ENCODE results near the gene BRIX1. TPM values are rescaled to one million over a fixed set of nuclear protein-coding genes. Genes with fewer than 3 reads are reported as not detected.

Gene BRIX1
- total RNA-seq, 4 donors from 2014 or later = 21.9 to 33.3 (median 29.8) TPM

- Histone ChIP-seq H3K9me3 (no peaks in the 10 kb centered on the region), H3K36me3 (peaks cover 13% of the 10 kb centered on the region), H3K27ac (peak overlapping the region; percentile 94), H3K4me3 (peak overlapping the region; percentile 96), H3K27me3 (no peaks in the 10 kb centered on the region), H3K4me1 (peaks cover 38% of the 10 kb centered on the region)
- no peak for DNase-seq (ENCODE audit: low spot score in 2 of 2)
- WGBS = 3% methylated on average over 3 of the region's 3 CpGs
- TF ChIP-seq EP300 (IDR thresholded peaks at IDR 0.05) = no peak
- no peak for TF ChIP-seq CTCF (IDR thresholded peaks at IDR 0.05)
- no peak for TF ChIP-seq POLR2AphosphoS5 (IDR thresholded peaks at IDR 0.05)
- no peak for TF ChIP-seq POLR2A (IDR thresholded peaks at IDR 0.05)
Observed at GRCh38 chr5:34930462-34930844, 14.9 kb downstream of the BRIX1 start.

- DNase-seq (ENCODE audit: low spot score in 2 of 2) = no peak
- H3K9me3 ChIP-seq = no peaks in the 10 kb centered on the region
- peaks cover 38% of the 10 kb centered on the region for H3K4me1 ChIP-seq
- H3K27me3 ChIP-seq = no peaks in the 10 kb centered on the region
- no peak overlapping the region for H3K27ac ChIP-seq
- H3K36me3 ChIP-seq = peaks cover 9% of the 10 kb centered on the region
- peak overlapping the region; percentile 96 for H3K4me3 ChIP-seq
- no peak for TF ChIP-seq CTCF (IDR thresholded peaks at IDR 0.05)
- no peak for TF ChIP-seq EP300 (IDR thresholded peaks at IDR 0.05)
- TF ChIP-seq POLR2AphosphoS5 (IDR thresholded peaks at IDR 0.05) = no peak
- no peak for TF ChIP-seq POLR2A (IDR thresholded peaks at IDR 0.05)
- 66% methylated on average over 4 of the region's 4 CpGs for WGBS
Observed at GRCh38 chr5:34930870-34931269, 15.4 kb downstream of the BRIX1 start.

- H3K4me3 ChIP-seq = no peak overlapping the region
- peaks cover 20% of the 10 kb centered on the region for H3K36me3 ChIP-seq
- DNase-seq (ENCODE audit: low spot score in 2 of 2) = no peak
- 63% methylated on average over 2 of the region's 2 CpGs for WGBS
- no peaks in the 10 kb centered on the region for H3K27me3 ChIP-seq
- TF ChIP-seq EP300 (IDR thresholded peaks at IDR 0.05) = no peak
- no peak for TF ChIP-seq POLR2A (IDR thresholded peaks at IDR 0.05)
- TF ChIP-seq CTCF (IDR thresholded peaks at IDR 0.05) = no peak
- H3K27ac ChIP-seq = no peak overlapping the region
- H3K4me1 ChIP-seq = peaks cover 38% of the 10 kb centered on the region
- H3K9me3 ChIP-seq = no peaks in the 10 kb centered on the region
Observed at GRCh38 chr5:34932947-34933346, 17.4 kb downstream of the BRIX1 start.

- TF ChIP-seq EP300 (IDR thresholded peaks at IDR 0.05) = no peak
- no peak for TF ChIP-seq POLR2AphosphoS5 (IDR thresholded peaks at IDR 0.05)
- TF ChIP-seq CTCF (IDR thresholded peaks at IDR 0.05) = no peak
- TF ChIP-seq POLR2A (IDR thresholded peaks at IDR 0.05) = no peak
- H3K36me3 ChIP-seq = peaks cover 75% of the 10 kb centered on the region
- no peak overlapping the region for H3K27ac ChIP-seq
- H3K9me3 ChIP-seq = no peaks in the 10 kb centered on the region
- no peak for DNase-seq (ENCODE audit: low spot score in 2 of 2)
- no peaks in the 10 kb centered on the region for H3K27me3 ChIP-seq
- H3K4me1 ChIP-seq = no peaks in the 10 kb centered on the region
- no peak overlapping the region for H3K4me3 ChIP-seq
- WGBS = 87% methylated on average over 3 of the region's 3 CpGs
Observed at GRCh38 chr5:34941936-34942335, 26.4 kb downstream of the BRIX1 start.

GRCh38 chr5:34944044-34944443, 28.5 kb downstream of the BRIX1 start:
- H3K27me3 ChIP-seq = no peaks in the 10 kb centered on the region

More at GRCh38 chr5:34944044-34944443, 28.5 kb downstream of the BRIX1 start:
- peaks cover 54% of the 10 kb centered on the region for H3K36me3 ChIP-seq
- no peak for DNase-seq (ENCODE audit: low spot score in 2 of 2)
- H3K4me1 ChIP-seq = no peaks in the 10 kb centered on the region
- no peak for TF ChIP-seq CTCF (IDR thresholded peaks at IDR 0.05)
- no peak for TF ChIP-seq POLR2AphosphoS5 (IDR thresholded peaks at IDR 0.05)
- TF ChIP-seq EP300 (IDR thresholded peaks at IDR 0.05) = no peak
- TF ChIP-seq POLR2A (IDR thresholded peaks at IDR 0.05) = no peak
- no peak overlapping the region for H3K27ac ChIP-seq
- H3K4me3 ChIP-seq = no peak overlapping the region
- no peaks in the 10 kb centered on the region for H3K9me3 ChIP-seq
- 100% methylated on average over 2 of the region's 2 CpGs for WGBS

Measured in suprapubic skin (tissue), 4 donors.